ENCODE results near the gene PCNX2. TPM values are rescaled to one million over a fixed set of nuclear protein-coding genes. Genes with fewer than 3 reads are reported as not detected.

Gene PCNX2
- total RNA-seq, 1 experiment from 2014 or later: 9.1 TPM

DNA sequence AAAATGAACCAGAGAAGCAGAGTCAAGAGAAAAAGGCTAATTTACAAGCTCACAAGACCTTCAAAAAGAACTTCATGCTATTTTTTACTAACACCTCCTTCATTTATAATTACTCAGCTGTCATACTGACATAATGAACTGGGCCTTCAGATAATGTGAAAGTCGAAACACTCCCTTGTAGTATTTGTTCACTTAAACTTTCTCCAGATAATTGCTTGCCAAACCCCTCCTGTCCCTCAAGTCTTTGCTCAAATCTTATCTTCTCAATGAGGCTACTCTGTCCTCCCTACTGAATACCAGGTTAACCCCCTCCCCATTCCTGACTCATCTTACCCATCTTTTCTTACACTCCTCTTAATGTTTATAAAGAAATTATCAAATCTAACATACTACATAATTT lies 20.9 kb upstream of the PCNX2 start:
- Histone ChIP-seq H3K27ac (ENCODE audit: low read depth, low read length, poor library complexity, severe bottlenecking) (no peak overlapping the region), H3K36me3 (ENCODE audit: insufficient read depth, low read length, poor library complexity, severe bottlenecking) (no peaks in the 10 kb centered on the region), H3K27me3 (replicated peaks; ENCODE audit: insufficient read depth, low read depth, low read length, poor library complexity) (peaks cover 13% of the 10 kb centered on the region), H3K9me3 (ENCODE audit: low read depth, low read length, poor library complexity, severe bottlenecking) (no peaks in the 10 kb centered on the region), H3K4me1 (ENCODE audit: insufficient read depth, low read length, poor library complexity, severe bottlenecking) (no peaks in the 10 kb centered on the region), H3K4me3 (ENCODE audit: low read depth, low read length, poor library complexity, severe bottlenecking) (no peak overlapping the region)
- ChIA-PET CTCF (no interaction called here), POLR2A (ENCODE audit: low non-redundant PET) (no interaction called here)
- no peak for TF ChIP-seq EZH2 (IDR thresholded peaks at IDR 0.05; ENCODE audit: borderline replicate concordance, low read depth, low read length, poor library complexity, severe bottlenecking)
- TF ChIP-seq, protein P1, sequence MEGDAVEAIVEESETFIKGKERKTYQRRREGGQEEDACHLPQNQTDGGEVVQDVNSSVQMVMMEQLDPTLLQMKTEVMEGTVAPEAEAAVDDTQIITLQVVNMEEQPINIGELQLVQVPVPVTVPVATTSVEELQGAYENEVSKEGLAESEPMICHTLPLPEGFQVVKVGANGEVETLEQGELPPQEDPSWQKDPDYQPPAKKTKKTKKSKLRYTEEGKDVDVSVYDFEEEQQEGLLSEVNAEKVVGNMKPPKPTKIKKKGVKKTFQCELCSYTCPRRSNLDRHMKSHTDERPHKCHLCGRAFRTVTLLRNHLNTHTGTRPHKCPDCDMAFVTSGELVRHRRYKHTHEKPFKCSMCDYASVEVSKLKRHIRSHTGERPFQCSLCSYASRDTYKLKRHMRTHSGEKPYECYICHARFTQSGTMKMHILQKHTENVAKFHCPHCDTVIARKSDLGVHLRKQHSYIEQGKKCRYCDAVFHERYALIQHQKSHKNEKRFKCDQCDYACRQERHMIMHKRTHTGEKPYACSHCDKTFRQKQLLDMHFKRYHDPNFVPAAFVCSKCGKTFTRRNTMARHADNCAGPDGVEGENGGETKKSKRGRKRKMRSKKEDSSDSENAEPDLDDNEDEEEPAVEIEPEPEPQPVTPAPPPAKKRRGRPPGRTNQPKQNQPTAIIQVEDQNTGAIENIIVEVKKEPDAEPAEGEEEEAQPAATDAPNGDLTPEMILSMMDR (conservative IDR thresholded peaks at IDR 0.05; ENCODE audit: low read depth, low read length): no peak
- no peak for DNase-seq (ENCODE audit: low spot score)
- no TSS peak for BruUV-seq (replicated peaks)
- intact Hi-C loops (cut with micrococcal nuclease; ENCODE audit: unreplicated experiment): no loop called here

DNA sequence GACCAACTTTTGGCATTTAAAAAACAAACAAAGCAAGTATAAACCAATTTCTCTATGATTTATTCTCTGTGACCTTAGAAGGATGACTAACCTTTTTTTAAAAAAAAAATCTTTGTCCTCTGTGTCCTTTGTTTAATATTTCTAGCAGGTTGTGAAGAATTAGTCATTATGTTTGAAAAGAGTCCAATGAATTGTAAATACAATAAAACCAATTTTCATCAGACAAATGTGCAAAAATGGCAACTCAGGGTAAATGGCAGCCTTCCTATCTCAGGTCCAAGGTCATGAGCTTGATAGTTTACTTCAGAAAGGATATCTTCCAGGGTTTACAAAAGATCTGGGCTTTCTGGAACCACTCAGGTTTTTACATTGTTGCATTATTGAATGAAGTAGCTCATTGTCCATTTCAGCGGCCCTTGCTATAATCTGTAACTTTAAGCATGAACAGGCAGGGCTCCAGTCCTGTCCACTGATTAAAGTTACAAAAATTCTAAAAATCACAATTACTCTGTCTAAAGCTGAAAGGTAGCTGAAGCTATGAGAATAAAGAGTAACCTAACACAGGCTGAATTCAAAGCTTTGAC lies 20.3 kb upstream of the PCNX2 start:
- Histone ChIP-seq H3K27me3 (replicated peaks; ENCODE audit: insufficient read depth, low read depth, low read length, poor library complexity) (peaks cover 13% of the 10 kb centered on the region), H3K9me3 (ENCODE audit: low read depth, low read length, poor library complexity, severe bottlenecking) (no peaks in the 10 kb centered on the region), H3K36me3 (ENCODE audit: insufficient read depth, low read length, poor library complexity, severe bottlenecking) (no peaks in the 10 kb centered on the region), H3K4me3 (ENCODE audit: low read depth, low read length, poor library complexity, severe bottlenecking) (no peak overlapping the region), H3K4me1 (ENCODE audit: insufficient read depth, low read length, poor library complexity, severe bottlenecking) (no peaks in the 10 kb centered on the region), H3K27ac (ENCODE audit: low read depth, low read length, poor library complexity, severe bottlenecking) (no peak overlapping the region)
- BruUV-seq (replicated peaks): no TSS peak
- POLR2A ChIA-PET (ENCODE audit: low non-redundant PET): no interaction called here
- DNase-seq (ENCODE audit: low spot score): no peak
- CTCF ChIA-PET: no interaction called here
- TF ChIP-seq EZH2 (IDR thresholded peaks at IDR 0.05; ENCODE audit: borderline replicate concordance, low read depth, low read length, poor library complexity, severe bottlenecking): no peak
- TF ChIP-seq, protein P1 (conservative IDR thresholded peaks at IDR 0.05; ENCODE audit: low read depth, low read length): no peak
- intact Hi-C loops (cut with micrococcal nuclease; ENCODE audit: unreplicated experiment): no loop called here

DNA sequence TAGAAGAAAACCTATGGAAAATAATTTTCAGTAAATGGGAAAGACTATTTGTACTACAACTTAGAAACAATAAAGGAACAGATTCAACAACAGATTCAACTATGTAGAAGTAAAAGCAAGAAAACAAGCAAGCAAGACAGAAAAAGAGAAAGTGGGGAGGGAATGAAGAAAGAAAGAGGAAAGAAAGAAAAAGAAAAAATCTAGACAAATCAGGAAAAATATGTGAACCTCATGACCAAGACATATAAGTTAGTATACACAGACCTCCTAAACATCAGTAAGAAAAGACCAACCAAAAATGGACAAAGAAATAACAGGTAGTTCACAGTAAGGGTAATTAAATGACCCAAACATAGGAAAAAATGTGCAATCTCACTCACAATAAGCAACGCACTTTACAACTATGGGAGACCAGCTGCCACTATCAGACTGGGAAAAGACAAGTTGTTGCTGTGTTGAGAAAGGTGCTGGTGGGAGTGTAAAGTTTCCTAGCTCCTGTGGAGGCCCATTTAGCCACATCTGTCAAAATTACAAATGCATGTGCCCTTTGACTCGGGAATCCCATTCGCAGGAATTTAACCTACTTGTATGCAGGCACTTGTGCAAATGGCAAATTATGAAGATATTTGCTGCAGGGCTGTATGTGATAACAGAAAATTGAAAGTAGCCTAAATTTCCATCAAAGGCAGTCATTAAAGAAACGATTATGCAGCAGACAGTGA lies 18.1 kb upstream of the PCNX2 start:
- CTCF ChIA-PET: no interaction called here

More for the DNA sequence above, 18.1 kb upstream of the PCNX2 start:
- Histone ChIP-seq H3K27me3 (replicated peaks; ENCODE audit: insufficient read depth, low read depth, low read length, poor library complexity) (peaks cover 13% of the 10 kb centered on the region), H3K36me3 (ENCODE audit: insufficient read depth, low read length, poor library complexity, severe bottlenecking) (no peaks in the 10 kb centered on the region), H3K4me3 (ENCODE audit: low read depth, low read length, poor library complexity, severe bottlenecking) (no peak overlapping the region), H3K27ac (ENCODE audit: low read depth, low read length, poor library complexity, severe bottlenecking) (no peak overlapping the region), H3K9me3 (ENCODE audit: low read depth, low read length, poor library complexity, severe bottlenecking) (no peaks in the 10 kb centered on the region), H3K4me1 (ENCODE audit: insufficient read depth, low read length, poor library complexity, severe bottlenecking) (no peaks in the 10 kb centered on the region)
- DNase-seq (ENCODE audit: low spot score): no peak
- TF ChIP-seq, protein P1 (conservative IDR thresholded peaks at IDR 0.05; ENCODE audit: low read depth, low read length): no peak
- no peak for TF ChIP-seq EZH2 (IDR thresholded peaks at IDR 0.05; ENCODE audit: borderline replicate concordance, low read depth, low read length, poor library complexity, severe bottlenecking)
- intact Hi-C loops (cut with micrococcal nuclease; ENCODE audit: unreplicated experiment): no loop called here
- POLR2A ChIA-PET (ENCODE audit: low non-redundant PET): no interaction called here
- no TSS peak for BruUV-seq (replicated peaks)
